DND-41 (cell line): Measurements from ENCODE around the gene SYNE1.

Source experiments
- ATAC-seq: fragments of 200-7000 bp; cut with Tn5 transposase; 3 replicates; pipeline ENCODE4 v1.9.1; 2021; ENCODE audit warnings: low read depth; ENCODE audit not compliant: insufficient read depth
- DNase-seq: peaks from one replicate; pipeline ENCODE4 v3.0.0-alpha.2; 2020
- H2AFZ ChIP-seq: 2 replicates; pipeline ENCODE4 v1.6.0; 2012; ENCODE audit warnings: low read depth, low read length
- H3K27ac ChIP-seq: 2 replicates; pipeline ENCODE4 v1.5.1; 2012; ENCODE audit warnings: low read length, inconsistent platforms
- H3K27me3 ChIP-seq: fragments of 200-600 bp; sonication (generic); 2 replicates; pipeline ENCODE4 v1.6.0; 2012; ENCODE audit warnings: low read length, mild to moderate bottlenecking, inconsistent platforms; ENCODE audit not compliant: insufficient read depth, poor library complexity
- H3K36me3 ChIP-seq: 2 replicates; pipeline ENCODE4 v1.5.1; 2012; ENCODE audit warnings: low read length, inconsistent platforms; ENCODE audit not compliant: insufficient read depth
- H3K4me1 ChIP-seq: 2 replicates; pipeline ENCODE4 v1.5.1; 2012; ENCODE audit warnings: mild to moderate bottlenecking, low read length; ENCODE audit not compliant: insufficient read depth
- H3K4me2 ChIP-seq: 2 replicates; pipeline ENCODE4 v1.6.0; 2012; ENCODE audit warnings: mild to moderate bottlenecking, moderate library complexity, low read length, inconsistent platforms; ENCODE audit not compliant: insufficient read depth
- H3K4me3 ChIP-seq, 2 experiments: fragments of 200-600 bp in 1 of 2; shearing (Covaris generic) in 1 of 2; 2 replicates each; pipeline ENCODE4 v1.5.1; 2012 to 2016; ENCODE audit warnings: inconsistent platforms in 2 of 2, low read length in 2 of 2, mild to moderate bottlenecking in 2 of 2, low read depth in 1 of 2, moderate library complexity in 1 of 2
- H3K79me2 ChIP-seq: 2 replicates; pipeline ENCODE4 v1.6.0; 2012; ENCODE audit warnings: low read length, inconsistent platforms; ENCODE audit not compliant: insufficient read depth
- H3K9ac ChIP-seq: 2 replicates; pipeline ENCODE4 v1.6.0; 2012; ENCODE audit warnings: low read depth, mild to moderate bottlenecking, inconsistent platforms, low read length, moderate library complexity
- H3K9me3 ChIP-seq: 2 replicates; pipeline ENCODE4 v1.5.1; 2012; ENCODE audit warnings: low read length, moderate library complexity, mild to moderate bottlenecking, inconsistent platforms; ENCODE audit not compliant: insufficient read depth, severe bottlenecking
- H4K20me1 ChIP-seq: 2 replicates; pipeline ENCODE4 v1.6.0; 2012; ENCODE audit warnings: low read length; ENCODE audit not compliant: insufficient read depth
- EZH2 ChIP-seq: IDR thresholded peaks from 3 replicates; pipeline ENCODE4 v1.6.1; 2012; ENCODE audit warnings: borderline replicate concordance, low read depth, mild to moderate bottlenecking, moderate library complexity, low read length, inconsistent platforms; ENCODE audit not compliant: severe bottlenecking
- TF ChIP-seq, protein P1 (sequence below): IDR thresholded peaks from 2 replicates; pipeline ENCODE4 v1.5.1; 2012; ENCODE audit warnings: borderline replicate concordance, low read length, moderate library complexity, mild to moderate bottlenecking; ENCODE audit not compliant: poor library complexity, severe bottlenecking; ENCODE audit errors: extremely low read depth

Gene SYNE1

DNA sequence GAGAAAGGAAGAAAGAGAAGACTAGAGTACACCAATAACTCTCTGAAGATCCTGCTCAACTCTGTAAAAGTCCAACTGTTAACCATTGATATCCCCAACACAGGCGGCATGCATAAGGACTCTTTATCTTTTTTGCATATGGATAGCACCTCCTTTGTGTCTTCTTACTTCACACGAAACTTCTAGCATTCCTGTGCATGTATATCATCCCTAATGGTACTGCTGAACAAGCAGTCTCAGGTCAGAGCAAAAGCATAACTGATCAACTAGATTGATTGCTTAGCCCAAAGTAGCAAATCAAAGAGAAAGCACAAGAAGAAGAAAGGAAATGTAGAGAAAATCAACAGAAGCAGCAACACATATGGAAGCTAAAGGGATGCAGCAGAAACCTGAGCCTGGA is 234.4 kb downstream of the SYNE1 start:
- Histone ChIP-seq H3K9ac (no peak overlapping the region), H3K27me3 (no peaks in the 10 kb centered on the region), H3K9me3 (no peaks in the 10 kb centered on the region), H4K20me1 (no peaks in the 10 kb centered on the region), H2AFZ (no peak overlapping the region), H3K4me2 (no peak overlapping the region), H3K79me2 (no peaks in the 10 kb centered on the region), H3K4me3 (no peak overlapping the region), H3K27ac (no peak overlapping the region), H3K36me3 (no peaks in the 10 kb centered on the region), H3K4me1 (no peaks in the 10 kb centered on the region)
- ATAC-seq (no peak), DNase-seq (no peak)
- TF ChIP-seq, protein P1, sequence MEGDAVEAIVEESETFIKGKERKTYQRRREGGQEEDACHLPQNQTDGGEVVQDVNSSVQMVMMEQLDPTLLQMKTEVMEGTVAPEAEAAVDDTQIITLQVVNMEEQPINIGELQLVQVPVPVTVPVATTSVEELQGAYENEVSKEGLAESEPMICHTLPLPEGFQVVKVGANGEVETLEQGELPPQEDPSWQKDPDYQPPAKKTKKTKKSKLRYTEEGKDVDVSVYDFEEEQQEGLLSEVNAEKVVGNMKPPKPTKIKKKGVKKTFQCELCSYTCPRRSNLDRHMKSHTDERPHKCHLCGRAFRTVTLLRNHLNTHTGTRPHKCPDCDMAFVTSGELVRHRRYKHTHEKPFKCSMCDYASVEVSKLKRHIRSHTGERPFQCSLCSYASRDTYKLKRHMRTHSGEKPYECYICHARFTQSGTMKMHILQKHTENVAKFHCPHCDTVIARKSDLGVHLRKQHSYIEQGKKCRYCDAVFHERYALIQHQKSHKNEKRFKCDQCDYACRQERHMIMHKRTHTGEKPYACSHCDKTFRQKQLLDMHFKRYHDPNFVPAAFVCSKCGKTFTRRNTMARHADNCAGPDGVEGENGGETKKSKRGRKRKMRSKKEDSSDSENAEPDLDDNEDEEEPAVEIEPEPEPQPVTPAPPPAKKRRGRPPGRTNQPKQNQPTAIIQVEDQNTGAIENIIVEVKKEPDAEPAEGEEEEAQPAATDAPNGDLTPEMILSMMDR, result no peak
- no peak for TF ChIP-seq EZH2

DNA sequence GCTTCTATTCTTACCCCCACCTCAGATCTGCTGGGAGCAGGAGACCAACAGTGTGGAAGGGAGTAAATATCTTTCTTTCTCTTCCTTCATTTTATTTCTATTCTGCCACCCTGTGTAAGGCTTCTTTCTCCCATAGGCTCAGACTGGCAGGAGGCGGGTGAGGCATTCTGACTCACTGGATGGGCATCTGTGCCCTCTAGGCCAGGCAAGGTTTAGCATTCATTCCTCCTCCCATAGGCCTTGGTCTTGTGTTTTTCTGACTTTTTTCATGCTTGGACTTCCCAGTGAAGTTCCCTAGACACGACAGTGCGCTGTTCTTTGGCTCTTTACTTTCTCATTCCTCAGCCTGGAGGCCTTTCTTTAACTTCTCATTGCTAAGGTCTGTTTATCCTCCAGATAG is 235.2 kb downstream of the SYNE1 start:
- H3K4me2 ChIP-seq, result no peak overlapping the region
- TF ChIP-seq, protein P1, result no peak
- TF ChIP-seq EZH2, result no peak
- no peak overlapping the region for H3K4me3 ChIP-seq
- H3K36me3 ChIP-seq, result no peaks in the 10 kb centered on the region
- H2AFZ ChIP-seq, result no peak overlapping the region
- DNase-seq (no peak), ATAC-seq (no peak)
- H3K27ac ChIP-seq, result no peak overlapping the region
- H3K9ac ChIP-seq, result no peak overlapping the region
- no peaks in the 10 kb centered on the region for H3K27me3 ChIP-seq
- no peaks in the 10 kb centered on the region for H3K4me1 ChIP-seq
- H3K9me3 ChIP-seq, result no peaks in the 10 kb centered on the region
- H4K20me1 ChIP-seq, result no peaks in the 10 kb centered on the region
- H3K79me2 ChIP-seq, result no peaks in the 10 kb centered on the region

DNA sequence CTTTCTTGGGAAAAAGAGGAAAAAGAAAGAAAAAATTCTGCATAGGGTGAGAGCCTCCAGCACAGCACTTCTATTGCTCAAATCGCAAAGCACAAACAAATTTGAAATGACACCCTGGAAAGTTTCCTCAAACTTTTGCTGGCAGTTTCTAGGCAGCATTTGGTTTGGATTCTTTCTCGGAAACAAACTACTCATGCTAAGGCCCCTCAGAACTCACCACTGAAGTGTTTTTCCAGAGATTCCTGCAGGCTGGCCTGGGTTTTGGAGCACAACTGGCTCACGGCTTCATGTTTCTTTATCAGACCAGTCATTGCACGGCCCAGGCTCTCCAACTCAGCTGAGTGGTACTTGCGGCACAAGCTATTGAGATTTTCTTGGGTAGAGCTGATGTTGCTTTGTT is 237.8 kb downstream of the SYNE1 start:
- no peak overlapping the region for H3K4me2 ChIP-seq
- no peak for ATAC-seq
- no peak overlapping the region for H3K27ac ChIP-seq
- no peaks in the 10 kb centered on the region for H3K27me3 ChIP-seq
- H3K4me3 ChIP-seq, result no peak overlapping the region
- TF ChIP-seq, protein P1, result no peak
- no peak for TF ChIP-seq EZH2
- H3K9ac ChIP-seq, result no peak overlapping the region
- DNase-seq, result no peak
- H2AFZ ChIP-seq, result no peak overlapping the region
- H3K4me1 ChIP-seq, result no peaks in the 10 kb centered on the region
- H3K36me3 ChIP-seq, result no peaks in the 10 kb centered on the region
- H3K9me3 ChIP-seq, result no peaks in the 10 kb centered on the region
- H3K79me2 ChIP-seq, result no peaks in the 10 kb centered on the region
- H4K20me1 ChIP-seq, result no peaks in the 10 kb centered on the region

DNA sequence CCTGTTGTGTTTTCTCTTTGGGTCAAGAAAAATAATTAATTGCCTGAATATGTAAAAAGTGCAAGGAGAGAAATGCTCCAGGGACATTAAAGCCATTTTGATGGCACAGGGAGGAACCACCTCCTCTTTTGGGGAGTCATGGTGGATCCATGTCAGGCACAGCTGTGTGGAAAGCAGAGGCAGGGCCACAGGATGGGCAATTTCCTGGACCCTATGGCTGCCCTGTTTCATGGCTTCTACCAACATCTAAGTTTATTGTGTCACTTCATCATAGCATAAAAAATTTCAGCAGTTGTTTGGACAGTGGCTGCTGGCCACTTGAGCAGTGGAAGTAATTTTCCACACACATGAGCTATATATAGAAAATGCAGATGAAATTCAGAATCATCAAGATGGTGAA is 238.2 kb downstream of the SYNE1 start:
- Histone ChIP-seq H3K4me3 (no peak overlapping the region), H2AFZ (no peak overlapping the region), H3K36me3 (no peaks in the 10 kb centered on the region), H3K4me1 (no peaks in the 10 kb centered on the region), H3K9me3 (no peaks in the 10 kb centered on the region), H3K27ac (no peak overlapping the region), H3K4me2 (no peak overlapping the region), H3K9ac (no peak overlapping the region), H3K79me2 (no peaks in the 10 kb centered on the region), H4K20me1 (no peaks in the 10 kb centered on the region), H3K27me3 (no peaks in the 10 kb centered on the region)
- no peak for ATAC-seq
- TF ChIP-seq, protein P1, result no peak
- TF ChIP-seq EZH2, result no peak
- DNase-seq, result no peak
